HepG2 (cell line): ENCODE data around the gene DIAPH1. TPM values are rescaled to one million over a fixed set of nuclear protein-coding genes. Genes with fewer than 3 reads are reported as not detected.

Source experiments
- ATAC-seq: fragments of 200-7000 bp; cut with Tn5 transposase; 3 replicates; pipeline ENCODE4 v1.9.1; 2020; ENCODE audit warnings: mild to moderate bottlenecking, moderate library complexity
- BruUV-seq: library from RNA; stranded (reverse); fragments of 400-500 nt; replicated peaks from 2 replicates; lab custom pipeline; 2021; lab: Mats Ljungman, UMichigan
- CTCF ChIA-PET: fragments of 300-600 bp; formaldehyde crosslinking; extraction: SDS; loops from one replicate; lab custom pipeline; 2021; ENCODE audit warnings: low total read pairs, inconsistent platforms, low intra/inter-chr PET ratio; lab: Yijun Ruan, JAX
- POLR2A ChIA-PET: fragments of 350-600 bp; sonication (Branson Sonifier 250); formaldehyde crosslinking; loops from one replicate; lab custom pipeline; 2020; ENCODE audit warnings: antibody characterized with exemption, inconsistent platforms; lab: Yijun Ruan, JAX
- DNase-seq: peaks from one replicate; pipeline ENCODE4 v3.0.0-alpha.2; 2015; ENCODE audit warnings: low spot score
- FAIRE-seq: peaks from 3 replicates; lab custom pipeline; 2011; peaks lifted over from hg19 to GRCh38; lab: Jason Lieb, UNC
- H2AFZ ChIP-seq: one replicate; pipeline ENCODE4 v1.6.1; 2011; ENCODE audit warnings: low read length, inconsistent platforms
- H3K27ac ChIP-seq: fragments of 300-600 bp; 3 replicates; pipeline ENCODE4 v1.8.0; 2011; ENCODE audit warnings: mixed run types, mild to moderate bottlenecking, mixed read lengths, low read length, inconsistent platforms; ENCODE audit not compliant: insufficient read depth; ENCODE audit errors: extremely low read length
- H3K27me3 ChIP-seq, 2 experiments: fragments of 200-600 bp in 1 of 2; 2 replicates in 1 of 2; 3 replicates in 1 of 2; pipeline versions ENCODE4 v1.6.0 to v1.8.0; 2011; ENCODE audit warnings: low read length in 2 of 2, mild to moderate bottlenecking in 2 of 2, moderate library complexity in 2 of 2, inconsistent platforms in 1 of 2; ENCODE audit not compliant: insufficient read depth in 2 of 2, control insufficient read depth in 1 of 2
- H3K36me3 ChIP-seq, 2 experiments: fragments of 200-600 bp in 1 of 2; replicated peaks in 1 of 2; 2 replicates in 1 of 2; 3 replicates in 1 of 2; pipeline versions ENCODE4 v1.5.1 to v1.8.0; 2011; ENCODE audit warnings: low read length in 2 of 2, inconsistent platforms in 1 of 2; ENCODE audit not compliant: insufficient read depth in 2 of 2, control insufficient read depth in 1 of 2
- H3K4me1 ChIP-seq: 2 replicates; pipeline ENCODE4 v1.5.1; 2012; ENCODE audit warnings: low read length, inconsistent platforms; ENCODE audit not compliant: insufficient read depth
- H3K4me2 ChIP-seq: 2 replicates; pipeline ENCODE4 v1.6.0; 2011; ENCODE audit warnings: low read depth, low read length, inconsistent platforms
- H3K4me3 ChIP-seq, 3 experiments: fragments of 200-600 bp in 1 of 3; sonication (generic), shearing (Covaris generic) in 1 of 3; replicated peaks in 1 of 3; 2 replicates each; pipeline ENCODE4 v1.5.1; 2011 to 2016; ENCODE audit warnings: low read length in 3 of 3, inconsistent platforms in 2 of 3, low read depth in 2 of 3, mild to moderate bottlenecking in 2 of 3, control low read depth in 1 of 3, mixed read lengths in 1 of 3; ENCODE audit not compliant: insufficient read depth in 1 of 3
- H3K79me2 ChIP-seq: one replicate; pipeline ENCODE4 v1.6.1; 2011; ENCODE audit warnings: low read length, inconsistent platforms; ENCODE audit not compliant: insufficient read depth
- H3K9ac ChIP-seq: 2 replicates; pipeline ENCODE4 v1.6.0; 2011; ENCODE audit warnings: mild to moderate bottlenecking, low read depth, low read length, inconsistent platforms; ENCODE audit not compliant: insufficient read depth
- H3K9me3 ChIP-seq: 2 replicates; pipeline ENCODE4 v1.5.1; 2012; ENCODE audit warnings: mild to moderate bottlenecking, low read length
- H4K20me1 ChIP-seq: 2 replicates; pipeline ENCODE4 v1.6.0; 2011; ENCODE audit warnings: inconsistent platforms, mild to moderate bottlenecking, low read length, moderate library complexity; ENCODE audit not compliant: insufficient read depth
- CCDC6 ChIP-seq: sonication (generic); formaldehyde crosslinking; IDR thresholded peaks from 2 replicates; pipeline ENCODE4 v1.8.1; 2022; ENCODE audit warnings: mild to moderate bottlenecking, missing genetic modification reagents, moderate library complexity
- KDM3A ChIP-seq: IDR thresholded peaks from 2 replicates; pipeline ENCODE4 v1.6.1; 2018; ENCODE audit warnings: low read depth, missing compliant biosample characterization
- MTERF4 ChIP-seq: sonication (generic); formaldehyde crosslinking; IDR thresholded peaks from 2 replicates; pipeline ENCODE4 v1.8.0; 2023; ENCODE audit warnings: mild to moderate bottlenecking, missing genetic modification reagents
- NCOA5 ChIP-seq: sonication (generic); formaldehyde crosslinking; IDR thresholded peaks from 2 replicates; pipeline ENCODE4 v1.4.0; 2020; ENCODE audit warnings: missing genetic modification reagents
- NR2F1 ChIP-seq, 2 experiments: fragments of 450-650 bp in 1 of 2; formaldehyde crosslinking in 1 of 2; IDR thresholded peaks; 2 replicates each; pipeline versions ENCODE4 v1.5.0 to v1.6.1; 2016 to 2020; ENCODE audit warnings: mild to moderate bottlenecking in 1 of 2, missing compliant biosample characterization in 1 of 2, missing genetic modification reagents in 1 of 2, moderate library complexity in 1 of 2
- NR2F2 ChIP-seq: IDR thresholded peaks from 2 replicates; pipeline ENCODE4 v1.6.1; 2012; ENCODE audit warnings: low read depth, inconsistent platforms, borderline replicate concordance
- POGZ ChIP-seq: sonication (generic); formaldehyde crosslinking; IDR thresholded peaks from 2 replicates; pipeline ENCODE4 v1.4.0; 2020; ENCODE audit warnings: mild to moderate bottlenecking, missing genetic modification reagents
- SMAD1 ChIP-seq: sonication (generic); formaldehyde crosslinking; IDR thresholded peaks from 2 replicates; pipeline ENCODE4 v1.4.0; 2020; ENCODE audit warnings: missing genetic modification reagents, low read depth, mild to moderate bottlenecking, borderline replicate concordance
- STAT5B ChIP-seq: sonication (generic); formaldehyde crosslinking; IDR thresholded peaks from 2 replicates; pipeline ENCODE4 v1.4.0; 2020; ENCODE audit warnings: missing genetic modification reagents
- THAP11 ChIP-seq: IDR thresholded peaks from 2 replicates; pipeline ENCODE4 v1.6.1; 2016; ENCODE audit warnings: missing biosample characterization, missing genetic modification reagents
- TOE1 ChIP-seq: sonication (generic); formaldehyde crosslinking; IDR thresholded peaks from 2 replicates; pipeline ENCODE4 v1.4.0; 2020; ENCODE audit warnings: mild to moderate bottlenecking, missing genetic modification reagents
- ZNF24 ChIP-seq: fragments of 450-650 bp; IDR thresholded peaks from 2 replicates; pipeline ENCODE4 v1.6.1; 2017; ENCODE audit warnings: antibody characterized with exemption, mild to moderate bottlenecking
- ZNF468 ChIP-seq: sonication (generic); formaldehyde crosslinking; IDR thresholded peaks from 2 replicates; pipeline ENCODE4 v1.8.0; 2022; ENCODE audit warnings: mild to moderate bottlenecking, moderate library complexity, missing genetic modification reagents
- ZNF513 ChIP-seq: sonication (generic); formaldehyde crosslinking; conservative IDR thresholded peaks from 2 replicates; pipeline ENCODE4 v1.5.0; 2020; ENCODE audit warnings: missing genetic modification reagents
- WGBS: methylation state at CpG from one replicate; pipeline ENCODE4 v1.1.6; 2017; ENCODE audit warnings: low lambda C conversion rate; 5-methylcytosine and 5-hydroxymethylcytosine counted together
- in situ Hi-C: cut with HindIII; loops from 2 replicates; pipeline ENCODE4 v1.10.0; 2017; ENCODE audit warnings: low pct_unique_long_range_greater_than_20kb; ENCODE audit not compliant: extremely low pct_ligation_motif_present
- intact Hi-C: fragments of 100-400 bp; cut with micrococcal nuclease; formaldehyde crosslinking; loops from one replicate; pipeline ENCODE4 v1.10.0; 2022; ENCODE audit not compliant: unreplicated experiment
- polyA plus RNA-seq, 8 experiments: library from polyadenylated mRNA; depleted of rRNA in 3 of 8; stranded (reverse) in 7 of 8; unstranded in 1 of 8; fragments of >200 nt; fragmentation: Illumina TruSeq in 4 of 8; extraction: Trizol in 4 of 8; gene quantifications; 2 replicates each; pipeline versions ENCODE4 v1.2.1 to v1.2.3, GENCODE V29; 2011 to 2016; ENCODE audit warnings: low read depth in 4 of 8, missing spikeins in 1 of 8, mixed read lengths in 1 of 8; ENCODE audit not compliant: insufficient read depth in 1 of 8
- total RNA-seq, 5 experiments: library from RNA; depleted of rRNA; stranded (reverse); fragments of >200 nt; fragmentation: Illumina TruSeq; extraction: Trizol; gene quantifications; 2 replicates each; pipeline ENCODE4 v1.2.3, GENCODE V29; 2016; ENCODE audit warnings: low read depth in 1 of 5
- TF ChIP-seq, protein P1 (sequence below): sonication (generic); formaldehyde crosslinking; IDR thresholded peaks from 2 replicates; pipeline ENCODE4 v1.4.0; 2020; ENCODE audit warnings: missing genetic modification reagents, borderline replicate concordance
- TF ChIP-seq, protein P2 (sequence below): sonication (generic); formaldehyde crosslinking; IDR thresholded peaks from 2 replicates; pipeline ENCODE4 v1.5.0; 2020; ENCODE audit warnings: missing genetic modification reagents
- TF ChIP-seq, protein P3 (sequence below): sonication (generic); formaldehyde crosslinking; IDR thresholded peaks from 2 replicates; pipeline ENCODE4 v1.4.0; 2020; ENCODE audit warnings: low read depth, mild to moderate bottlenecking, missing genetic modification reagents

The DIAPH1 gene
- total and polyA plus RNA-seq, 2 of the 13 experiments (the other 11 are each of a cell fraction or from before 2014, with no cell fraction given) = 25.1 to 33.9 TPM

GRCh38 chr5:141496038-141496437 is 122.8 kb downstream of the DIAPH1 start:
- H3K4me3 ChIP-seq = no peak overlapping the region
- H3K9me3 ChIP-seq = no peaks in the 10 kb centered on the region
- H2AFZ ChIP-seq = no peak overlapping the region
- H3K36me3 ChIP-seq = no peaks in the 10 kb centered on the region
- H3K9ac ChIP-seq = no peak overlapping the region
- no peak overlapping the region for H3K4me2 ChIP-seq
- 33% methylated on average over 4 of the region's 4 CpGs for WGBS
- no TSS peak for BruUV-seq
- H3K27me3 ChIP-seq = peaks cover 1 to 15% of the 10 kb centered on the region in 2 experiments; a peak in 2 of 5 replicates
- CTCF ChIA-PET = no interaction called here
- H3K27ac ChIP-seq = no peak overlapping the region
- no peaks in the 10 kb centered on the region for H4K20me1 ChIP-seq
- no peak for TF ChIP-seq NR2F2
- TF ChIP-seq ZNF513 (CRISPR knock-in tag) = no peak
- TF ChIP-seq, protein P1, sequence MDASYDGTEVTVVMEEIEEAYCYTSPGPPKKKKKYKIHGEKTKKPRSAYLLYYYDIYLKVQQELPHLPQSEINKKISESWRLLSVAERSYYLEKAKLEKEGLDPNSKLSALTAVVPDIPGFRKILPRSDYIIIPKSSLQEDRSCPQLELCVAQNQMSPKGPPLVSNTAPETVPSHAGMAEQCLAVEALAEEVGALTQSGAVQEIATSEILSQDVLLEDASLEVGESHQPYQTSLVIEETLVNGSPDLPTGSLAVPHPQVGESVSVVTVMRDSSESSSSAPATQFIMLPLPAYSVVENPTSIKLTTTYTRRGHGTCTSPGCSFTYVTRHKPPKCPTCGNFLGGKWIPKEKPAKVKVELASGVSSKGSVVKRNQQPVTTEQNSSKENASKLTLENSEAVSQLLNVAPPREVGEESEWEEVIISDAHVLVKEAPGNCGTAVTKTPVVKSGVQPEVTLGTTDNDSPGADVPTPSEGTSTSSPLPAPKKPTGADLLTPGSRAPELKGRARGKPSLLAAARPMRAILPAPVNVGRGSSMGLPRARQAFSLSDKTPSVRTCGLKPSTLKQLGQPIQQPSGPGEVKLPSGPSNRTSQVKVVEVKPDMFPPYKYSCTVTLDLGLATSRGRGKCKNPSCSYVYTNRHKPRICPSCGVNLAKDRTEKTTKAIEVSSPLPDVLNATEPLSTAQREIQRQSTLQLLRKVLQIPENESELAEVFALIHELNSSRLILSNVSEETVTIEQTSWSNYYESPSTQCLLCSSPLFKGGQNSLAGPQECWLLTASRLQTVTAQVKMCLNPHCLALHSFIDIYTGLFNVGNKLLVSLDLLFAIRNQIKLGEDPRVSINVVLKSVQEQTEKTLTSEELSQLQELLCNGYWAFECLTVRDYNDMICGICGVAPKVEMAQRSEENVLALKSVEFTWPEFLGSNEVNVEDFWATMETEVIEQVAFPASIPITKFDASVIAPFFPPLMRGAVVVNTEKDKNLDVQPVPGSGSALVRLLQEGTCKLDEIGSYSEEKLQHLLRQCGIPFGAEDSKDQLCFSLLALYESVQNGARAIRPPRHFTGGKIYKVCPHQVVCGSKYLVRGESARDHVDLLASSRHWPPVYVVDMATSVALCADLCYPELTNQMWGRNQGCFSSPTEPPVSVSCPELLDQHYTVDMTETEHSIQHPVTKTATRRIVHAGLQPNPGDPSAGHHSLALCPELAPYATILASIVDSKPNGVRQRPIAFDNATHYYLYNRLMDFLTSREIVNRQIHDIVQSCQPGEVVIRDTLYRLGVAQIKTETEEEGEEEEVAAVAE = no peak
- TF ChIP-seq TOE1 (CRISPR knock-in tag) = no peak
- no peak for TF ChIP-seq THAP11 (CRISPR knock-in tag)
- TF ChIP-seq CCDC6 (CRISPR knock-in tag) = no peak
- no peak for TF ChIP-seq MTERF4 (CRISPR knock-in tag)
- no peak for TF ChIP-seq KDM3A (CRISPR knock-in tag)
- TF ChIP-seq, protein P2, sequence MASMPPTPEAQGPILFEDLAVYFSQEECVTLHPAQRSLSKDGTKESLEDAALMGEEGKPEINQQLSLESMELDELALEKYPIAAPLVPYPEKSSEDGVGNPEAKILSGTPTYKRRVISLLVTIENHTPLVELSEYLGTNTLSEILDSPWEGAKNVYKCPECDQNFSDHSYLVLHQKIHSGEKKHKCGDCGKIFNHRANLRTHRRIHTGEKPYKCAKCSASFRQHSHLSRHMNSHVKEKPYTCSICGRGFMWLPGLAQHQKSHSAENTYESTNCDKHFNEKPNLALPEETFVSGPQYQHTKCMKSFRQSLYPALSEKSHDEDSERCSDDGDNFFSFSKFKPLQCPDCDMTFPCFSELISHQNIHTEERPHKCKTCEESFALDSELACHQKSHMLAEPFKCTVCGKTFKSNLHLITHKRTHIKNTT (CRISPR knock-in tag) = no peak
- TF ChIP-seq, protein P3, sequence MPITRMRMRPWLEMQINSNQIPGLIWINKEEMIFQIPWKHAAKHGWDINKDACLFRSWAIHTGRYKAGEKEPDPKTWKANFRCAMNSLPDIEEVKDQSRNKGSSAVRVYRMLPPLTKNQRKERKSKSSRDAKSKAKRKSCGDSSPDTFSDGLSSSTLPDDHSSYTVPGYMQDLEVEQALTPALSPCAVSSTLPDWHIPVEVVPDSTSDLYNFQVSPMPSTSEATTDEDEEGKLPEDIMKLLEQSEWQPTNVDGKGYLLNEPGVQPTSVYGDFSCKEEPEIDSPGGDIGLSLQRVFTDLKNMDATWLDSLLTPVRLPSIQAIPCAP (CRISPR knock-in tag) = no peak
- no peak for TF ChIP-seq NCOA5 (CRISPR knock-in tag)
- TF ChIP-seq ZNF468 (CRISPR knock-in tag) = no peak
- no peak for TF ChIP-seq NR2F1 (CRISPR knock-in tag; IDR thresholded peaks at IDR 0.05)
- TF ChIP-seq STAT5B = no peak
- TF ChIP-seq SMAD1 (CRISPR knock-in tag) = no peak
- TF ChIP-seq POGZ (CRISPR knock-in tag) = no peak
- no peak for TF ChIP-seq ZNF24
- ATAC-seq = no peak
- H3K4me1 ChIP-seq = no peaks in the 10 kb centered on the region
- POLR2A ChIA-PET = no interaction called here
- FAIRE-seq = no peak
- in situ Hi-C loops (no loop called here), intact Hi-C loops (no loop called here)
- H3K79me2 ChIP-seq = no peaks in the 10 kb centered on the region
- DNase-seq = no peak
